NCI-H2107 treated with DMSO at 0.1 percent for 48 hours (cell line): ENCODE data around the gene ID3.
A peak's percentile ranks its signal among the peaks of the same experiment; 100 is the strongest.
"Not testable (repeated sequence)": the region's sequence is repeated elsewhere in the genome, so short reads cannot be mapped to it uniquely, and the experiment has no call there.

ENCODE experiments used
- DNase-seq: peaks from one replicate; lab custom pipeline; 2025; ENCODE audit not compliant: unreplicated experiment; lab: John Stamatoyannopoulos, UW

ID3 gene

DNA sequence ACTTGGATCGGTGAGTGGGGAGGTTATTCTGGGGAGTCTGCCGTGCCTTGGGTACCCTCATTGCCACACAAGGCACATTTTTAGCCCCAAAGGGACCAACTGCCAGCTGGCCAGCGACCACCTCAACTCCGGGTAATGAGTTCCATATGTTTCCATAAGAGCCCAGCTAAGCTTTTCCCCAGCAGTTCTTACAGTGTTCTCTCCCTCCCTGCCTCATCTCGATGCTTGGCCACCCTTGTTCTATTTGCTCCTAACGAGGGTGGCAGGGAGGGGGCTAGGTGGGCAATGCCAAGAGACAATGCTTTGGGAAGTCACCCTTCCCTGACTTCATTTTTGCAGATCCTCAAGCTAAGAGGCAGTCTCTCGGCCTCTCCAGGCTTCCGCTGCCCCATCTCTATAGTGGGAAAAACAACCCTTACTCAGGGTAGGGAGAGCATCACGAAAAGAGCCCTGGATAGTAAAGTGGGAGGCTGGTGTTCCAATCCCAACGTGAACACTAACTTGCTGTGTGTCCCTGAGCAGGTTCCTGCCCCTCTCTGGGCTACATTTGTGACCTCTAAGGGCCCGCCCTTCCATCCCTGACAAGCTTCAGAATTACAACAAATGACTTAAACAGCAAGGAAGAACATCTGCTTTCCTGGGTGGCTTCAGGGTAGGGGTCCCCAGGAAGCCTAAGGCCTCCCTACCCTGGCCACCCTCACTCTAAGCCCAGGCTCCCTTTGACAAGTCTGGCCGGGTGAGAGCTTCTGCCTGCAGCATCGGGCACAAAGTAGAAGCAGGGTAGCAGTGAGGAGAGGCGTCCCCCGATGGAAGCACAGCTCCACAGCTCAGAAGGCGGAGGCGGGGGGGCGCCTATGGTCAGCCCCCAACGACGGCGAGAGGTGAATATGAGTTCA, 5.8 kb downstream of the ID3 start:
- no peak for DNase-seq

DNA sequence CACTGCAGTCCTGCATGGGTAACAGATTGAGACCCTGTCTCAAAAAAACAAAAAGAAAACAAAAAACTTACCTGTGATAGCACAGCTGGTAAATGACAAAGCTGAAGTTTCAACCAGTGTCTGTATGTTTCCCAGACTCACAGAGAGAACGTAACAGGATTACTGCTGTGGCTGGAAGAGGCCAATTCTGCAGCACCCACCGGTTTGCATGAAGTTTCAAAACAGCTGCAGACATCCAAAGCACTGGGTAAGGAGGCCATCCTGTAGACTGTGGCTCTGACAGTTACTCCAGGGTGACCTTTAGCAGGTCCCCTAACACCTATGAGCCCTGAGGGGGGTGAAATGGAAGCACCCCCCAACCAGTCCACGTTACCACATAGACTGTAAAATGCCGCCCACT, 7.5 kb downstream of the ID3 start:
- DNase-seq = no peak

DNA sequence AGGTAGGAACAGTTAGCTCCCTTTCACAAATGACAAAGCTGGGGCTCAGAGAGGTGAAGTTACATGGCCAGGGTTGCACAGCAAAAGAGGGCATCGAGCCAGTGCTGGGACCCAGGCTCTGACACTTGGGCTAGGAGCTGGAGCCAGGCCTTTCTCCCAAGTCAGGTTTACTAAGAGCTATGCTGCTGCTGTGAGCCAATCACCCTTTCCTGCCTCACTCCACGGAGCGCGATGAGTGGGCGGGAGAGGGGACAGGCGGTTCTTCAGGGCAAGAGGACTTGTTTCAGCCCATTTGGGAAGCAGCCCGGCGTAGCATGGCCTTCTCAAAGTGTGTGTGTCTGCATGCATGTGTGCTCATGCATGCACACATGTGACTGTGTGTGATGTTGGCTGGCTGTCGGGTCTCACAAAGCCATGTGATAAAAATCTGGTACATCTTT, 10.6 kb downstream of the ID3 start:
- DNase-seq = no peak

DNA sequence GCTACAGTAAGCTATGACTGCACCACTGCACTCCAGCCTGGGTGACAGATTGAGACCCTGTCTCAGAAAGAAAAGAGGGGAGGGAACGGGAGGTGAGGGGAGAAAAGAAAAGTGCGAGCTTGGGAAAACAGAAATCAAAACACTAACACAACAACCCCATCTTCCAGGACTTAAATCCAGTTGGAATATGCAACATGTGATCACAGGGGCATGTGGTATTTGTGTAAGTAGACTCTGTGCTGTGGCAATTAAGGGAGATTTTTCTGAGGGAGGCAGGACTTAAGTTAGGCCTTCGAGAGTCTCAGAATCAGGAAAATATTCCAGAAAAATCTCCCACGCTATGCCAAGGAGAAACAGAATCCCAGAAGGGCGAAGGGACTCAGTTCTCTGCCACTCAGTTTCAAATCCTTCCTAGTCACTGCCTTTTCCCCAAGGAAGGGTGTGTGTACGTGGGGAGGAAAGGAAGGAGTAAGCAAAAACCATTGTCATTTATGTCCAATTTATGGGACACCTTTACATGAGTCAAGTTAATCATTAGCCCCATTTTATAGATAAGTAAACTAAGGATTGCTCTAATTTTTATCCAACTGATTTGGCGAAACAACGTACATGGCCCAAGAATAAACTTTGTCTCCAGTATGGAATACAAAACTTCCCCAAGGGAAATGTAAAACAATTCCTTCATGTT, 12.3 kb downstream of the ID3 start:
- DNase-seq = no peak

DNA sequence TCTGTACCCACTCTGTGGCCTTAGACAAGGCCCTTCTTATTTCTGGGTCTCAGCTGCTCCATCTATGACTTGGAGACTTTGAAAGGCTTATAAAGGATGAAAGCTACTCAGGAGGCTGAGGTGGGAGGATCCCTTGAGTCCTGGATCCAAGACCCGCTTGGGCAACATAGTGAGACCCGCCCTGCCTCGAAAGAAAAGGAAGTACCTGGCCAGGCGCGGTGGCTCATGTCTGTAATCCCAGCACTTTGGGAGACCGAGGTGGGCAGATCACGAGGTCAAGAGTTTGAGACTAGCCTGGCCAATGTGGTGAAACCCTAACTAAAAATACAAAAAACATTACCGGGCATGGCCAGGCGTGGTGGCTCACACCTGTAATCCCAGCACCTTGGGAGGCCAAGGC, 13.4 kb downstream of the ID3 start:
- no peak for DNase-seq

DNA sequence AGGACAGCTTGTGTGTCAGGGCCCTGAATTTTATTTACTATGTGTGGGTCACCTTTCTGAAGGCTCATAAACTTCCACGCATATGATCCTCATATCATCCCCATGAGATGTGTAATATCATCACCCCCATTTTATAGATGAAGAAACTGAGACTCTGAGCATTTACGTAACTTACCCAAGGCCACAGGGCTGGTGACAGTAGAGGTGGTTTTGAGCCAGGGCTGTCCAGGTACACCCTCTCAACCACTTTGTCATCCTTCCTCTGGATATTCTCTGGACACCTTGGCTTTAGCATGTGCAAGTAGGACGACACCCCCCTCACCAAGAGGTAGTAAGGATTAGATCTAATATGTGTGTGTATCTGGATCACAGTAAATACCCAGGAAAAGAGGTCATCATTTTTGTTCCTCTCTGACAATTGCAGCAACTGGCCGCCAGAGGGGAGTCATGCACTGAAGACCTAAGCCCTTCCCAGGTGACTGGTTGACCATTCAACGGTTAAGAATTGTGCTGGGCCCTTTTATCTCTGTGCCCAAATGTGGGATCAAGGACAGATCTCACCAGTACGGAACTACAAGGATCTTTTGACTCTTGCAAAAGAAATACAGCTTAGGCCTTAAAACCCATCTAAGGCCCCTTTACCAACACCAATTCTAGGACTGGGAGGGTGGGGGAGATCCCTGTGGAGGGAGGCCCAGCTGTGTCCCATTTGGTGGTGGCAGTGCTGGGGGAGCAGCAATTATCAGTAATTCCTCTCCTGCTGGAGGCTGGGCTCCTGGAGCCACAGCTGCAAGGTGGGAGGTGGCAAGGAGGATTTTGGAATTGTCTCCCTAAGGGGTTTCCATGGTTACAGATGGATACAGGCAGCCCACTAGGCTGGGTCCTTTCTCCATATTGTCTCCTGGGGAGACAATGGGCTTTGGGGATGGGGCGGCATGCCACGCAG, 14.6 kb downstream of the ID3 start:
- peak; percentile 87 for DNase-seq

DNA sequence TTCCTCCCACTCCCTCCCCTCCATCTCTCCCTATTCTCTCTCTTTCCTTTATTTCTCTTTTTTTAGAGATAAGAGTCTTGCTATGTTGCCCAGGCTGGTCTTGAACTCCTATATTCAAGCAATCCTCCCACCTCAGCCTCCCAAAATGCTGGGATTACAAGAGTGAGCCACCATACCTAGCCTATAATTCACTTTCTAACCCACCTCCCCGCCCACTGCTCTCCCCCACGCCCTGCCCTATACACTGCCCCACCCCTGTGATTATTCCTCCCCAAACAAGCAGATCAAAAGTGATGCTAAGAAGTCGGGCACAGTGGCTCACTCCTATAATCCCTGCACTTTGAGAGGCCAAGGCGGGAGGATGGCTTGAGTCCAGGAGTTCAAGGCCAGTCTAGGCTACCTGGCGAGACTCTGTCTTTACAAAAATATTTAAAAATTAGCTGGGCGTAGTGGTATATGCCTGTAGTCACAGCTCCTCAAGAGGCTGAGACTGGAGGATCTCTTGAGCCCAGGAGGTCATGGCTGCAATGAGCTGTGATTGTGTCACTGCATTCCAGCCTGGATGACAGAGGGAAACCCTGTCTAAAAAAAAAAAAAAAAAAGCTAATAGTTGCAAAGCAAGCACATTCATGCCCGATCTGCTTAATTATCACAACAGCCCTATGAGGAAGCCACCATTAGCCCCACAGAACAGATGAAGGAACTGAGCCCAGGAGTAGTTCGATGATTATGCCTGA, 15.4 kb downstream of the ID3 start:
- no peak for DNase-seq

DNA sequence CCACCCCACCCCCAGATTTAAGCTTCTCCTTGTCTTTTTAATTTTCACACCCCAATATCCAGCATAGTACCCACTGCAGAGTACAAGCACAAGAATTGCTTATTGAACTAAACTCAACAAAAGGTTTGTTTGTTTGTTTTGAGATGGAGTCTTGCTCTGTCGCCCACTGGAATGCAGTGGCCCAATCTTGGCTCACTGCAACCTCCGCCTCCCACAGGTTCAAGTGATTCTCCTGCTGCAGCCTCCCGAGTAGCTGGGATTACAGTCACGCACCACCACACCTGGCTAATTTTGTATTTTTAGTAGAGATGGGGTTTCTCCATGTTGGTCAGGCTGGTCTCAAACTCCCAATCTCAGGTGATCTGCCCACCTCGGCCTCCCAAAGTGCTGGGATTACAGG, 16.4 kb downstream of the ID3 start:
- not testable (repeated sequence) for DNase-seq

DNA sequence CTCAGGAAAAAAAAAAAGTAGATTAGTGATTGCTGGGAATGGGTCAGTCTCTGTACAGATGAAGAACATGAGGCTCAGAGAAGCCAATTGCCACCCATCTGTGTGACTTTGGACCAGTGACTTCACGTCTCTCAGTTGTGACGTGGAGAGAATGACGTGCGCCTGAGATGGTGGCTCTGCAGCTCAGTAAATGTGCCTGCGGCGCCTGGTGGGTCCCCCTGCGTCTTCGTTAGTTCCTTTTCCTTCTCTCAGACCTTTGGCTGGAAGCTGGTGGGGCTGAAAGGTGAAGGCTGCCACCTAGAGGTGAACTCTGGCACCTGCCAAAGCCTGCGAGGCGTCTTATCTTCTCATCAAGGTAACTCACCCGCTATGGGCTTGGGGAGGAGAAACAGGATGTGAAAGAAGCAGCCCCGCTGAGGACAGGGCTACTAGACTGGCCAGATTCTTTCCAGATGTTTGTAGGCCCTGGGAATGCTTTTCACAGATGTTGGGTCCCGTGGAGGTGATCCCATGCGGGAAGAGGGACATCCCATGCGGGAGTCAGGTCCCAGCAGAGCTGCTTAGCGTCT, 19.5 kb downstream of the ID3 start:
- peak; percentile 95 for DNase-seq

DNA sequence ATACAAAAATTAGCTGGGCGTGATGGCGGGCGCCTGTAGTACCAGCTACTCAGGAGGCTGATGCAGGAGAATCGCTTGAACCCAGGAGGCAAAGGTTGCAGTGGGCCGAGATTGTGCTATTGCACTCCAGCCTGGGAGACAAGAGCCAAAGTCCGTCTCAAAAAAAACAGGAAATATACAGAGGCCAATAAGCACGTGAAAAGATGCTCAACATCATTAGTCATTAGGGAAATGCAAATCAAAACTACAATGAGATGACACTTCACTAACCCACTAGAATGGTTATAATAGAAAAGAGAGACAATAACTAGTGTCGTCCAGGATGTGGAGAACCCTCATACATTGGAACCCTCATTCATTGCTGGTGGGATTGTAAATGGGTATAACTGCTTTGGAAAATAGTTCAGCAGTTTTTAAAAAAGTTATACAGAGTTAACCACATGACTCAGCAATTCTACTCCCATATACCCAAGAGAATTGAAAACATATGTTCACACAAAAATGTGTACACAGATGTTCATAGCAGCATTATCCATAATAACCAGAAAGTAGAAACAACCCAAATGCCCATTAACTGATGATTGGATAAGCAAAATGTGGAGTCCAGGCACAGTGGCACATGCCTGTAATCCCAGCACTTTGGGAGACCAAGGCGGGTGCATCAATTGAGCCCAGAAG, 21.9 kb downstream of the ID3 start:
- DNase-seq = no peak

DNA sequence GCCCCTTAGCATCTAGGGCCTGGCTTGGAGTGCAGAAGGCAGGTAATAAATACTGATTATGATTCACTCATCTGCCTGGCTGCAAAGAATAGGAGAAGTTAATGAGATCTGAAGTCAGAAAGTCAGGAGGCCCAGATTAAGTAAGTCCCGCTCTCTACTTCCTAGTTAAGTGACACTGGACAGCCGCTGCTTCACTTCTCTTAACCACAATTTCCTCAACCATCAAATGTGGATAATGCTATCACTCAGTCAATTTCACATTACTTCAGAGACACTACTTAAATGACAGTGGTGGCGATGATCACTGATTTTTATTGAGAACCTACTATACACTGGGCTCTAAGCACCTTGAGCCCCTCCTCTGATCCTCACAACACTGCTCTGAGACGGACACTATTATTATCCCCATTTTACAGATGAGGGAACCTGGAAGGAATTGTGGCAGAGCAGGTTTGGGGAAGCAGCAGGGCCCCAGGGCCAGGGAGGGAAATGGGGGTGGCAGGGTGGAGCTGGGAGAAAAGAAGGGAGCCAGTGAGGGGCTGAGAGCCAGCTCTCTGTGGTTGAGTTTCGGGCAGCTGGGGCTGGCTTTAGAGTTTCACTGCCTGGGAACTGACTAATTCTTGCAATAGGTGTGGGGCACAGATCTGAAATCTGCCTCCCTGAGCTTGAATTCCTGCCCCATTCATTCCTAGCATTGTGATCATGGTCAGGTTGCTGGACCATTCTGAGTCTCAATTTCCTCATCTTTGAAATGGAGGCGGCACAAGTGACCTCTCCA, 25.9 kb downstream of the ID3 start:
- no peak for DNase-seq

DNA sequence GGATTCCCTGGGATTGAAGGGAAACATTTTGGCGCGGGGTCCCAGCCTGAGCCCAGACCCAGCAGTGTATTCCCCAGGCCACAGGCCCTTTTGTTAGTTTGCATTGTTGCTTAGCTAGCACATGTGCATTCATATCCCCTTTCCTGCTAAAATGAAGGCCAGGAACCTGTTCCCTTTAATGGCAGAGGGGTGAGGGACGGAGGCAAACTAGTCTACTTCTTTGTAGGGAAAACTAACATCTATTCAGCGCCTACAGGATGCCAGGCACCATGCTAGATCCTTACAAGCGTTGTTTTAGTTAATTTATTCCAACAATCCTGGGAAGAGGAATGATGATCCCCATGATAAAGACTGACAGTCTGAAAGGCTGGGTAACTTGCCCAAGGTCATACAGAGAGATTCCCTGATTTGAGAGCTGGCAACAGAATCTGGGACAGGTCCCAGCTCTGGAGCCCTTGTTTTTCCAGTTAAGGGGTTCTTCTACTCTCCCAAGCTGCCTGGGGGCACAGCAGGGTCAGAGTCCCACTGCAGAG, 27.7 kb downstream of the ID3 start:
- DNase-seq = no peak

DNA sequence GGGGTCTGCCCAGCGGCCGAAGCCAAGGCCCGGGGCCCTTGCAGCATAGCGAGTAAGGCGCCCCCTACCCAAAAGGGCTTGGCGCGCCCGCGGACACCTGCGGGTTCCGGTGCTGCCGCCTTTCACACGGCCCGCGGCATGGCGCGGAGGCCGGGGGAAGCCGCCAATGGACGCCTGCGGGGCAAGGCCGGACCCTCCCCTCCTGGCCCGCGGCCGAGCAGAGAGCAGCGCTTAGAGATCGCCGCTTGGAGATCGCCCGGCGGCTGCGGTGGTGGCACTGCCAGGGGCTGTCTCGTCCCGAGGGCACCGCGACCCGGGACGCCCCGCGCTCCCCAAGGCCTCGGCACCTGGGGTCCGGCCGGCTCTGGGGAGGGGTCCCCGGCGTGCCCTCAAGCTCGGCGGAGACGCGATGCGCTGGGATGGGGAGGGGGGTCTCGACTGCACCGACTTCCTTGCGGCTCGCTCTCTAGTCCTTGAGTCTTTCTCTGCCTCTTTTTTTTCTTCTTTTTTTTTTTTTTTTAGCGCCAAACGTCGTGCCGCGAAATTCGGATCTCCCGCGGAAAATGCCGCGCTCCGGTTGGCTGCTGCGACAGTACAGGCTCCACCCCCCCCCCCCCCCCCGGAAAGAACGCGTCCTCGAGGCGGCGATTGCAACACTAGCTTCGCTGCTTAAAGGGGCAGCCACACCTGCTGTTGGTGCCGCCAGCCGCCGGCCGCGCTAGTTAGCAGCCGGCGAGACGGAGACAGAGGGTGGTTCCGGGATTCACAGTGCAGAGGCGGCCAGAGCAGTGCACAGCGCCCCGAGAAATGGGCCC, 28.3 kb downstream of the ID3 start, which contains the start of gene E2F2:
TSS of gene E2F2 (minus strand) at position 487 of the 815 bp plus-strand sequence. CDS start at position 47, 440 bp downstream.
- peak; percentile 80 for DNase-seq

DNA sequence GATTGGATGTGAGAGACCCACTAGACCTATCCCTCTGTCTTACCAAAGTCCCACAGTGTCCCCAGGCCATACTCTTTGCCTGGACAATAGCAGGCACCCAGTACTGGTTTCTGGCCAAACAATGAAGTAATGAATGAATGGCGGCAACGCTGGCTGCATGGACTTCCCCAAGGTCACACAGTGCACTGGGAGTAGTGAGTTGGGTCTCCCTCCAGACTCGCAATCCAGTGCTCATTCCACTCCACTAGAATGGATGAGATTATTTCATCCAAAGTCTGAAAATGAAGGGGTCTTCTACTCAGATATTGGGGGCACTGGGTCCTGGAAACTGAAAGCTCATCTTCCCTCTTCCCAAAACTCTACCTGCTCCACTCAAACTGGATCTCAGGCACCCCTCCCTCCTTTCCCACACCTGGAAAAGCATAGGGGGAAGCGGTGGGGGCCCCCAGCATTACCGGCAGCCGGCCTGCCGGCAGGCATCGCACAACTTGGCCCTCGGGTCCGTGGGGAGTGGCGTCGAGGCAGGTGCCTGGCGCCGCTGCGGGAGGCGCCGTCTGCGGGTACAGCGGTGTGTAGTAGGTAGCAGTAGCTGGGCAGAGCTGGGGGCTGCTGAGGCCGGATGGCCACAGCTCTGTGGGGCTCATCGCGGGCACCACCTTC, 29.1 kb downstream of the ID3 start:
- no peak for DNase-seq

DNA sequence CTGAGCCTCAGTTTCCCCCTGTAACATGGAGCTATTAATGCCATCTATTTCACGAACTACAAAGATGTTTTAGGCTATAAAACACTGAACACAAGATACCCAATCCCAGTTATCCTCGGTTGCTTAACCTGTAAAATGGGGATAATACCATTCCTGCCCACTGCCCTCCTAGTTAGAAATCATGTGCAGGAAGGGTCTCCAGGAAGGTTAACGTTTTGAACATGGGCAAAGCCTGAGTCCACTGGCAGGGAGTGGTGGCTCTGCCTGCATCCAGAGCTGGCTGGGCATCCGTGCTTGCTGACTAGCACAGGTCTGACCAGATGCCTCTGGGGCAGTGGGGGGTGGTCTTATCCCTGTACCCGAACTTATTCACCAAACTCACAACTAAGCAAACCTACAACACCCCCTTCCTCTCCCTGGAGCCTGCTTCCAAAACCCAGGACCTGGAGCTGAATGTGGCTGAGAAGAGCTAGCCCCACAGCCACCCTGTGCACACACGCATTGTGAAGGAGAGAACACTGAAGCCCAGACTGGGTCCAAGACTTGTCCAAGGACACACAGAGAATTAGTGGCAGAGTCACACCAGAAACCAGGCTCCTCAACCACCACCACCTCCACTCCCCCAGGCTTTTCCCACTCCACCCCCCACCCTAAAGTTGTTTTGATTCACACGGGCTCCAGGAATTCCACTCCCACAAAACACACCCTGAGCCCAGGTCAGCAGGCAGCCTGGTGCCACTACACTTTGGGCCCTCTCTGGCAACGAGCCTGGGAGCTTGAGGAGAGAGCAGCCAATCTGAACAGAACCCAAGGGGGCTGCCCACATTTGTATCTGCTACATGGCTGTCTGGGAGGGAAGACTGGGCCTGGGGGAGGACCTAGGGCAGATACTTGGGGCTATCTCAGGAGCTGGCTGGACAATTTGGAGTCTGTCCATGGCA, 29.9 kb downstream of the ID3 start:
- no peak for DNase-seq
